OCI-LY7 (cell line): ENCODE results near the gene RSU1.

ENCODE experiments used
- EZH2phosphoT487 ChIP-seq: fragments of 200-600 bp; sonication (generic); IDR thresholded peaks from 2 replicates; pipeline ENCODE4 v1.6.1; 2018; ENCODE audit warnings: low read depth, borderline replicate concordance, mild to moderate bottlenecking, mixed run types, antibody characterized with exemption, low read length, moderate library complexity, mixed read lengths
- TF ChIP-seq, protein P1 (sequence below): fragments of 200-600 bp; sonication (generic); conservative IDR thresholded peaks from 2 replicates; pipeline ENCODE4 v1.5.1; 2014; ENCODE audit warnings: mild to moderate bottlenecking, antibody characterized with exemption, low read length, moderate library complexity, mixed read lengths

DNA sequence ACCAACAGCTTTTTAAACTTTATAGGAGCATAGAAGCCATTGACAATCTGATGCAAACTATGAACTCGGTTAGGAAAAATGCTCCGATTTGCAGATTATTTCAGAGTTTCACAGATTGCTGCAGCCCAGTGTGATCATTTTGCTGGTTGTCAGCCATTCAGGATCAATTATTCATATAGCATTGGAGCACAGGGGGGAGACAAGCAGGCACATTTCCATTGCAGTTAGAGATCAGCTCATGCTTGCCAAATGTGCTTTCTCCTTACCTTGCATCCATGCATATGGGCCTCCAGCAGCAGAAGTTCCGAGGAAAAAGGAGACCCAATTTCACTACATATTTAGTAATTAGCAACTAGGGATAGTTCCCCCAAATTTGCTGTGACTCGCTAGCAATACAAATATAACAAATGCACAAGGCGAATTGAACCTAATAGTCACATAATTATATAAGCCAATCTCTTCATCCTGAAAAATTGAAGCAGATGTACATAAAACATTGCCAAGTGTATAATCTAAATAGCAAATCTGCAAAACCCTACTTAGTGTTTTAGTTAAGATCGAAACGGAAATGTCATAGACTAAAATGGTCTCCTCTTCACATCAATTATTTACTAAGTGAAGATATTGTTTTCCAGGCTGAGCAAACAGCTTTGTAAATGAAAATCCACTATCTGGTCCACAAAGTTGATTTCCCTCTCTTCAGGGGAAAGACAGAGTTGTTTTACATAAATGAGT, 49.5 kb upstream of the RSU1 start:
- TF ChIP-seq EZH2phosphoT487 = no peak
- TF ChIP-seq, protein P1, sequence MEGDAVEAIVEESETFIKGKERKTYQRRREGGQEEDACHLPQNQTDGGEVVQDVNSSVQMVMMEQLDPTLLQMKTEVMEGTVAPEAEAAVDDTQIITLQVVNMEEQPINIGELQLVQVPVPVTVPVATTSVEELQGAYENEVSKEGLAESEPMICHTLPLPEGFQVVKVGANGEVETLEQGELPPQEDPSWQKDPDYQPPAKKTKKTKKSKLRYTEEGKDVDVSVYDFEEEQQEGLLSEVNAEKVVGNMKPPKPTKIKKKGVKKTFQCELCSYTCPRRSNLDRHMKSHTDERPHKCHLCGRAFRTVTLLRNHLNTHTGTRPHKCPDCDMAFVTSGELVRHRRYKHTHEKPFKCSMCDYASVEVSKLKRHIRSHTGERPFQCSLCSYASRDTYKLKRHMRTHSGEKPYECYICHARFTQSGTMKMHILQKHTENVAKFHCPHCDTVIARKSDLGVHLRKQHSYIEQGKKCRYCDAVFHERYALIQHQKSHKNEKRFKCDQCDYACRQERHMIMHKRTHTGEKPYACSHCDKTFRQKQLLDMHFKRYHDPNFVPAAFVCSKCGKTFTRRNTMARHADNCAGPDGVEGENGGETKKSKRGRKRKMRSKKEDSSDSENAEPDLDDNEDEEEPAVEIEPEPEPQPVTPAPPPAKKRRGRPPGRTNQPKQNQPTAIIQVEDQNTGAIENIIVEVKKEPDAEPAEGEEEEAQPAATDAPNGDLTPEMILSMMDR = no peak
